HCT116 (cell line): ENCODE results near the gene ACOX3. TPM values are rescaled to one million over a fixed set of nuclear protein-coding genes. Genes with fewer than 3 reads are reported as not detected.

Source experiments
- ATAC-seq: fragments of 200-7000 bp; cut with Tn5 transposase; 2 replicates; pipeline ENCODE4 v1.9.1; 2020; ENCODE audit warnings: mild to moderate bottlenecking, moderate library complexity
- BruUV-seq: library from RNA; stranded (reverse); fragments of 400-500 nt; replicated peaks from 2 replicates; lab custom pipeline; 2021; lab: Mats Ljungman, UMichigan
- CTCF ChIA-PET: fragments of 300-600 bp; sonication (Branson Sonifier 250); formaldehyde crosslinking; loops from one replicate; lab custom pipeline; 2021; ENCODE audit warnings: antibody characterized with exemption; lab: Charles Lee
- POLR2A ChIA-PET: fragments of 300-600, 350-600 bp; sonication (Branson Sonifier 250); formaldehyde crosslinking; loops from one replicate; lab custom pipeline; 2021; ENCODE audit warnings: antibody characterized with exemption; lab: Charles Lee
- RAD21 ChIA-PET, 2 experiments: fragments of 300-600 bp; sonication (Branson Sonifier 250); formaldehyde crosslinking; loops; one replicate each; lab custom pipeline; 2023; ENCODE audit warnings: low total read pairs in 2 of 2; ENCODE audit not compliant: uncharacterized antibody in 2 of 2, unreplicated experiment in 2 of 2, low non-redundant PET in 1 of 2; lab: Charles Lee
- DNase-seq: peaks from one replicate; pipeline ENCODE4 v3.0.0-alpha.2; 2010; ENCODE audit warnings: low read depth, low spot score
- H2AFZ ChIP-seq: fragments of 200-600 bp; shearing (Covaris generic), sonication (generic); 2 replicates; pipeline ENCODE4 v1.6.1; 2017; ENCODE audit warnings: low read depth, mixed run types, mixed read lengths, antibody characterized with exemption, low read length; ENCODE audit not compliant: poor library complexity, severe bottlenecking
- H3K27ac ChIP-seq: 2 replicates; pipeline ENCODE4 v1.5.1; 2012; ENCODE audit warnings: low read depth, low read length
- H3K27me3 ChIP-seq: fragments of 200-600 bp; sonication (generic); 2 replicates; pipeline ENCODE4 v1.6.1; 2016; ENCODE audit warnings: mixed run types, low read length, mixed read lengths; ENCODE audit not compliant: insufficient read depth
- H3K36me3 ChIP-seq, 2 experiments: fragments of 200-500 bp in 1 of 2; fragments of 200-600 bp in 1 of 2; sonication (Bioruptor generic) in 1 of 2; sonication (generic) in 1 of 2; 2 replicates each; pipeline versions ENCODE4 v1.5.1 to v1.6.1; 2014 to 2016; ENCODE audit warnings: low read length in 2 of 2, inconsistent platforms in 1 of 2, mixed read lengths in 1 of 2, mixed run types in 1 of 2; ENCODE audit not compliant: insufficient read depth in 2 of 2, control insufficient read depth in 1 of 2
- H3K4me1 ChIP-seq, 2 experiments: fragments of 200-600 bp in 1 of 2; sonication (generic) in 1 of 2; 2 replicates each; pipeline versions ENCODE4 v1.5.1 to v1.6.1; 2012 to 2017; ENCODE audit warnings: low read length in 2 of 2, inconsistent platforms in 1 of 2, mild to moderate bottlenecking in 1 of 2, mixed read lengths in 1 of 2, mixed run types in 1 of 2, moderate library complexity in 1 of 2; ENCODE audit not compliant: insufficient read depth in 2 of 2, control insufficient read depth in 1 of 2
- H3K4me2 ChIP-seq: fragments of 200-600 bp; sonication (generic); 2 replicates; pipeline ENCODE4 v1.6.1; 2017; ENCODE audit warnings: mixed run types, low read length, mixed read lengths
- H3K4me3 ChIP-seq, 2 experiments: fragments of 200-600 bp in 1 of 2; sonication (generic) in 1 of 2; replicated peaks in 1 of 2; 2 replicates each; pipeline ENCODE4 v1.5.1; 2011 to 2016; ENCODE audit warnings: low read length in 2 of 2, control low read depth in 1 of 2, low read depth in 1 of 2, mild to moderate bottlenecking in 1 of 2, mixed read lengths in 1 of 2, mixed run types in 1 of 2
- H3K79me2 ChIP-seq: fragments of 200-600 bp; sonication (generic); 2 replicates; pipeline ENCODE4 v1.6.1; 2017; ENCODE audit warnings: mild to moderate bottlenecking, mixed run types, low read length, moderate library complexity, mixed read lengths; ENCODE audit not compliant: insufficient read depth
- H3K9ac ChIP-seq: fragments of 200-600 bp; sonication (generic); 2 replicates; pipeline ENCODE4 v1.6.1; 2016; ENCODE audit warnings: low read length, mixed read lengths
- H3K9me2 ChIP-seq: fragments of 200-600 bp; sonication (generic), shearing (Covaris generic); 2 replicates; pipeline ENCODE4 v1.6.1; 2017; ENCODE audit warnings: mixed run types, mild to moderate bottlenecking, moderate library complexity; ENCODE audit not compliant: insufficient read depth
- H3K9me3 ChIP-seq, 2 experiments: fragments of 200-500 bp in 1 of 2; fragments of 200-600 bp in 1 of 2; sonication (Bioruptor generic) in 1 of 2; sonication (generic) in 1 of 2; 2 replicates each; pipeline ENCODE4 v1.6.1; 2014 to 2017; ENCODE audit warnings: low read length in 2 of 2, mixed read lengths in 2 of 2, inconsistent platforms in 1 of 2, low read depth in 1 of 2, mild to moderate bottlenecking in 1 of 2, mixed run types in 1 of 2, moderate library complexity in 1 of 2; ENCODE audit not compliant: control insufficient read depth in 1 of 2, insufficient read depth in 1 of 2
- H4K20me1 ChIP-seq: fragments of 200-600 bp; sonication (generic), shearing (Covaris generic); 2 replicates; pipeline ENCODE4 v1.6.1; 2017; ENCODE audit warnings: mixed run types, mild to moderate bottlenecking, moderate library complexity; ENCODE audit not compliant: insufficient read depth
- CEBPB ChIP-seq: IDR thresholded peaks from 2 replicates; pipeline ENCODE4 v1.6.1; 2012; ENCODE audit warnings: low read depth
- CTCF ChIP-seq, 3 experiments: fragments of 200-600 bp in 1 of 3; sonication (generic) in 1 of 3; IDR thresholded peaks in 2 of 3; conservative IDR thresholded peaks in 1 of 3; 2 replicates each; pipeline ENCODE4 v1.5.1; 2012 to 2017; ENCODE audit warnings: low read depth in 2 of 3, low read length in 2 of 3, antibody characterized with exemption in 1 of 3, borderline replicate concordance in 1 of 3, control low read depth in 1 of 3, mild to moderate bottlenecking in 1 of 3, mixed read lengths in 1 of 3, mixed run types in 1 of 3, moderate library complexity in 1 of 3; ENCODE audit not compliant: insufficient read depth in 1 of 3
- EZH2 ChIP-seq: fragments of 200-600 bp; sonication (generic); IDR thresholded peaks from 2 replicates; pipeline ENCODE4 v1.6.1; 2017; ENCODE audit warnings: antibody characterized with exemption, mixed run types
- FOSL1 ChIP-seq: IDR thresholded peaks from 2 replicates; pipeline ENCODE4 v1.6.1; 2012; ENCODE audit warnings: low read depth
- RAD21 ChIP-seq: IDR thresholded peaks from 2 replicates; pipeline ENCODE4 v1.6.1; 2012; ENCODE audit warnings: low read depth, mild to moderate bottlenecking
- SIN3A ChIP-seq: IDR thresholded peaks from 2 replicates; pipeline ENCODE4 v1.6.1; 2012; ENCODE audit warnings: low read depth
- SP1 ChIP-seq: IDR thresholded peaks from 2 replicates; pipeline ENCODE4 v1.6.1; 2012; ENCODE audit warnings: low read depth
- SRF ChIP-seq: IDR thresholded peaks from 2 replicates; pipeline ENCODE4 v1.6.1; 2012; ENCODE audit warnings: low read depth
- TCF7L2 ChIP-seq: IDR thresholded peaks from 2 replicates; pipeline ENCODE4 v1.7.0; 2011; ENCODE audit warnings: borderline replicate concordance, inconsistent platforms; ENCODE audit not compliant: insufficient read depth, insufficient read length; ENCODE audit errors: extremely low read depth
- YY1 ChIP-seq: IDR thresholded peaks from 2 replicates; pipeline ENCODE4 v1.6.1; 2011; ENCODE audit warnings: low read length, low read depth, moderate library complexity, mild to moderate bottlenecking; ENCODE audit not compliant: insufficient replicate concordance; ENCODE audit errors: extremely low read depth
- ZNF274 ChIP-seq: fragments of 200-500 bp; sonication (Bioruptor generic); IDR thresholded peaks from 2 replicates; pipeline ENCODE4 v1.6.1; 2014; ENCODE audit warnings: mild to moderate bottlenecking, low read depth, low read length, inconsistent platforms
- intact Hi-C: fragments of 100-400 bp; cut with micrococcal nuclease; formaldehyde crosslinking; loops from 2 replicates; pipeline ENCODE4 v1.10.0; 2022
- total RNA-seq: library from RNA; stranded (reverse); gene quantifications from one replicate; pipeline ENCODE4 v1.2.1, GENCODE V29; 2021; ENCODE audit not compliant: unreplicated experiment

The ACOX3 gene
- total RNA-seq, 1 experiment from 2014 or later, result 16.9 TPM

- Histone ChIP-seq H3K4me3 (no peak overlapping the region), H3K4me2 (no peak overlapping the region), H4K20me1 (no peaks in the 10 kb centered on the region), H3K79me2 (no peaks in the 10 kb centered on the region), H3K27ac (no peak overlapping the region), H3K9ac (no peak overlapping the region), H3K36me3 (no peaks in the 10 kb centered on the region), H3K4me1 (no peaks in the 10 kb centered on the region), H3K9me2 (no peaks in the 10 kb centered on the region), H3K27me3 (no peaks in the 10 kb centered on the region), H2AFZ (no peak overlapping the region), H3K9me3 (no peaks in the 10 kb centered on the region)
- no peak for DNase-seq
- ATAC-seq, result no peak
- TF ChIP-seq SIN3A (no peak), EZH2 (no peak), CTCF (IDR thresholded peaks at IDR 0.05 in 2 of 3, conservative IDR thresholded peaks at IDR 0.05 in 1 of 3; ENCODE audit: borderline replicate concordance in 1 of 3, insufficient read depth in 1 of 3, low read depth in 2 of 3, low read length in 2 of 3) (no peak), YY1 (no peak), CEBPB (no peak), FOSL1 (no peak)
- BruUV-seq, result no TSS peak
- RAD21 ChIA-PET, result no interaction called here
- POLR2A ChIA-PET, result no interaction called here
- intact Hi-C loops, result no loop called here
- CTCF ChIA-PET, result no interaction called here
Observed at GRCh38 chr4:8365951-8366350, 74.6 kb downstream of the ACOX3 start.

GRCh38 chr4:8365353-8365752 is 75.2 kb downstream of the ACOX3 start:
- BruUV-seq, result no TSS peak
- CTCF ChIA-PET, result no interaction called here
- Histone ChIP-seq H3K9me2 (no peaks in the 10 kb centered on the region), H2AFZ (no peak overlapping the region), H3K4me1 (no peaks in the 10 kb centered on the region), H3K9ac (no peak overlapping the region), H3K27me3 (no peaks in the 10 kb centered on the region), H3K27ac (no peak overlapping the region), H3K36me3 (no peaks in the 10 kb centered on the region), H3K9me3 (no peaks in the 10 kb centered on the region), H4K20me1 (no peaks in the 10 kb centered on the region), H3K79me2 (no peaks in the 10 kb centered on the region), H3K4me3 (no peak overlapping the region), H3K4me2 (no peak overlapping the region)
- RAD21 ChIA-PET, result no interaction called here
- TF ChIP-seq SRF (no peak), SP1 (no peak), TCF7L2 (no peak), RAD21 (no peak), ZNF274 (no peak)
- ATAC-seq (no peak), DNase-seq (no peak)
- intact Hi-C loops, result no loop called here
- POLR2A ChIA-PET, result no interaction called here
